SU-DHL-6 (cell line): ENCODE results near the gene CLDN8.

Source experiments
- CTCF ChIP-seq: fragments of 200-600 bp; sonication (generic); IDR thresholded peaks from one replicate; pipeline ENCODE4 v1.5.1; 2017; ENCODE audit warnings: antibody characterized with exemption, mild to moderate bottlenecking, low read length, moderate library complexity; ENCODE audit not compliant: insufficient read depth, poor library complexity, severe bottlenecking
- EZH2phosphoT487 ChIP-seq: fragments of 200-600 bp; sonication (generic), shearing (Covaris generic); conservative IDR thresholded peaks from 2 replicates; pipeline ENCODE4 v1.6.1; 2018; ENCODE audit warnings: mild to moderate bottlenecking, antibody characterized with exemption, low read length, moderate library complexity, mixed read lengths

GRCh38 chr21:30193201-30193600, 22.7 kb downstream of the CLDN8 start:
- TF ChIP-seq CTCF (no peak), EZH2phosphoT487 (no peak)
